Brain microvascular endothelial cell (primary cell): ENCODE results near the gene GPR12.
"Not testable (repeated sequence)": the region's sequence is repeated elsewhere in the genome, so short reads cannot be mapped to it uniquely, and the experiment has no call there.

Source experiments
- DNase-seq: peaks from one replicate; pipeline ENCODE4 v3.0.0-alpha.2; 2020
- H3K27ac ChIP-seq: fragments of 250-450 bp; sonication (Bioruptor Pico); 2 replicates; pipeline ENCODE4 v1.5.1; 2020; ENCODE audit warnings: mild to moderate bottlenecking, moderate library complexity
- H3K27me3 ChIP-seq: fragments of 250-450 bp; sonication (Bioruptor Pico); replicated peaks from 2 replicates; pipeline ENCODE4 v1.5.1; 2020; ENCODE audit warnings: mild to moderate bottlenecking
- H3K36me3 ChIP-seq: fragments of 250-450 bp; sonication (Bioruptor Pico); replicated peaks from 2 replicates; pipeline ENCODE4 v1.5.1; 2020; ENCODE audit warnings: mild to moderate bottlenecking
- H3K4me3 ChIP-seq: 2 replicates; pipeline ENCODE4 v1.5.1; 2011; ENCODE audit warnings: low read depth, mild to moderate bottlenecking, control low read depth, low read length, moderate library complexity
- CTCF ChIP-seq: IDR thresholded peaks from 2 replicates; pipeline ENCODE4 v1.5.1; 2011; ENCODE audit warnings: low read depth, mild to moderate bottlenecking, moderate library complexity, low read length, control low read depth, inconsistent platforms; ENCODE audit errors: missing control alignments
- in situ Hi-C: cut with HindIII; loops from 2 replicates; pipeline ENCODE4 v1.10.0; 2017; ENCODE audit warnings: low sequenced_read_pairs, low pct_ligation_motif_present

Gene GPR12

GRCh38 chr13:26742691-26743358, 17.8 kb downstream of the GPR12 start:
- Histone ChIP-seq H3K4me3 (no peak overlapping the region), H3K36me3 (no peaks in the 10 kb centered on the region), H3K27ac (no peak overlapping the region), H3K27me3 (peaks cover 13% of the 10 kb centered on the region)
- no peak for DNase-seq
- TF ChIP-seq CTCF, result no peak
- in situ Hi-C loops, result no loop called here

- no peak for TF ChIP-seq CTCF
- in situ Hi-C loops, result no loop called here
- no peaks in the 10 kb centered on the region for H3K27me3 ChIP-seq
- no peak overlapping the region for H3K4me3 ChIP-seq
- no peaks in the 10 kb centered on the region for H3K36me3 ChIP-seq
- no peak for DNase-seq
- no peak overlapping the region for H3K27ac ChIP-seq
These were observed 24.9 kb downstream of the GPR12 start for GRCh38 chr13:26735677-26736076.

- in situ Hi-C loops, result no loop called here
- no peak for DNase-seq
- Histone ChIP-seq H3K27ac (no peak overlapping the region), H3K27me3 (no peaks in the 10 kb centered on the region), H3K36me3 (no peaks in the 10 kb centered on the region), H3K4me3 (no peak overlapping the region)
- no peak for TF ChIP-seq CTCF
These were observed 33.0 kb downstream of the GPR12 start for GRCh38 chr13:26727633-26728032.

DNA sequence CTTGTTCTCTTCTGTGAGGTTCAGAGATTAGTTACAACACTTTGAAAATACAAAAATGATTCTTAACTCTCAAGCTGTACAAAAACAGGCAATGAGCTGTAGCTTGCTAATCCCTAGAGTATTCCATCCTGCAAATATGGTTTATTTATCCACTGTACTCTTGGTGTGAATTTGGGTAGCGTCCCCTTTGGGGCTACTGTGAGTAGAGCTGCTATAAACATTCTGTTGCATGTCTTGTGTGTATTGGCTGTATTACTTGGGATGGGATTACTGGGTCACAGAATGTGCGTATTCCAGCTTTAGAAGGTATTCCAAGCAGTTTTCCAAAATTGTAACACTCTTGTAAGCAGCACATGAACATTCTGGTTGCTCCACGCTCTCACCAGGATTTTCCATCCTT, 33.5 kb downstream of the GPR12 start:
- no peak for TF ChIP-seq CTCF
- H3K36me3 ChIP-seq, result no peaks in the 10 kb centered on the region
- in situ Hi-C loops, result no loop called here
- H3K4me3 ChIP-seq, result no peak overlapping the region
- DNase-seq, result no peak
- no peak overlapping the region for H3K27ac ChIP-seq
- no peaks in the 10 kb centered on the region for H3K27me3 ChIP-seq

DNA sequence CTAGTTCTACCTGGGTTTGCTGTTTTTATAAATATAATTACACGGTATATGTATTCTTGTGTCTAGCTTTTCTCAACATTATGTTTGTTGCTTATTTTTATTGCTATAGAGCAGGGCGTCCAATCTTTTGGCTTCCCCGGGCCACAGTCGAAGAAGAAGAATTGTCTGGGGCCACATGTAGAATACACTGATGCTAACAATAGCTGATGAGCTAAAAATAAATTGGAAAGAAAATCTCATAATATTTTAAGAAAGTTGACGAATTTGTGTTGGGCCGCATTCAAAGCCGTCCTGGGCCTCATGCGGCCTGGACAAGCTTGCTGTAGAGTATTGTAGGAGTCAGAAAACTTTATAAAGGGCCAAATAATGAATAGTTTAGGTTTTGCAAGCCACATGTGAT, 33.9 kb downstream of the GPR12 start:
- TF ChIP-seq CTCF, result no peak
- DNase-seq, result no peak
- in situ Hi-C loops, result no loop called here
- H3K27me3 ChIP-seq, result no peaks in the 10 kb centered on the region
- no peaks in the 10 kb centered on the region for H3K36me3 ChIP-seq
- H3K4me3 ChIP-seq, result no peak overlapping the region
- H3K27ac ChIP-seq, result no peak overlapping the region

- in situ Hi-C loops, H3K27me3 ChIP-seq, DNase-seq, H3K36me3 ChIP-seq, H3K27ac ChIP-seq, H3K4me3 ChIP-seq: not testable (repeated sequence)
These were observed 37.0 kb downstream of the GPR12 start for GRCh38 chr13:26723620-26724019.
